Measurements from ENCODE around the gene FLNB.

FLNB gene

GRCh38 chr3:58058361-58059263 is 50.4 kb downstream of the FLNB start:
- DNase-seq, result no peak

GRCh38 chr3:58059349-58060321 is 51.4 kb downstream of the FLNB start:
- DNase-seq, result no peak

GRCh38 chr3:58062472-58062871 is 54.2 kb downstream of the FLNB start:
- no peak for DNase-seq

- no peak for DNase-seq
These were observed 55.0 kb downstream of the FLNB start for GRCh38 chr3:58063022-58063815.

- DNase-seq, result no peak
These were observed 56.9 kb downstream of the FLNB start for GRCh38 chr3:58064923-58065638.

- no peak for DNase-seq
These were observed 57.5 kb downstream of the FLNB start for GRCh38 chr3:58065700-58066167.

GRCh38 chr3:58066842-58067241 is 58.6 kb downstream of the FLNB start:
- no peak for DNase-seq

GRCh38 chr3:58068122-58068809 is 60.0 kb downstream of the FLNB start:
- no peak for DNase-seq

GRCh38 chr3:58071480-58071971 is 63.3 kb downstream of the FLNB start:
- DNase-seq, result no peak

GRCh38 chr3:58072052-58072762 is 64.0 kb downstream of the FLNB start:
- DNase-seq, result no peak

GRCh38 chr3:58072763-58073130 is 64.5 kb downstream of the FLNB start:
- DNase-seq, result no peak

GRCh38 chr3:58073301-58074108 is 65.3 kb downstream of the FLNB start:
- DNase-seq, result no peak

- no peak for DNase-seq
These were observed 66.0 kb downstream of the FLNB start for GRCh38 chr3:58074116-58074715.

- no peak for DNase-seq
These were observed 66.8 kb downstream of the FLNB start for GRCh38 chr3:58074997-58075396.

GRCh38 chr3:58077596-58078285 is 69.5 kb downstream of the FLNB start:
- DNase-seq, result no peak

- DNase-seq, result no peak
These were observed 70.4 kb downstream of the FLNB start for GRCh38 chr3:58078610-58079009.

GRCh38 chr3:58079773-58080172 is 71.6 kb downstream of the FLNB start:
- DNase-seq, result no peak

GRCh38 chr3:58082047-58082446 is 73.8 kb downstream of the FLNB start:
- no peak for DNase-seq

GRCh38 chr3:58084166-58084565 is 75.9 kb downstream of the FLNB start:
- no peak for DNase-seq
